GM23338 (cell line): ENCODE measurements around the gene TLE3. TPM values are rescaled to one million over a fixed set of nuclear protein-coding genes. Genes with fewer than 3 reads are reported as not detected.

ENCODE experiments used
- ATAC-seq: fragments of 200-7000 bp; cut with Tn5 transposase; 3 replicates; pipeline ENCODE4 v1.9.1; 2020
- DNase-seq: peaks from one replicate; pipeline ENCODE4 v3.0.0-alpha.2; 2015; ENCODE audit warnings: low spot score
- H2AFZ ChIP-seq: fragments of 200-600 bp; sonication (generic); 2 replicates; pipeline ENCODE4 v1.8.0; 2016; ENCODE audit warnings: antibody characterized with exemption, mild to moderate bottlenecking, moderate library complexity
- H3F3A ChIP-seq: fragments of 200-600 bp; sonication (generic); replicated peaks from 2 replicates; pipeline ENCODE4 v1.8.0; 2017; ENCODE audit warnings: antibody characterized with exemption, mixed run types, low read depth
- H3K27ac ChIP-seq: fragments of 200-600 bp; sonication (generic); 2 replicates; pipeline ENCODE4 v1.6.1; 2016; ENCODE audit warnings: low read depth
- H3K27me3 ChIP-seq: fragments of 200-600 bp; sonication (generic); 2 replicates; pipeline ENCODE4 v1.8.0; 2016; ENCODE audit warnings: mild to moderate bottlenecking, mixed run types, moderate library complexity; ENCODE audit not compliant: insufficient read depth
- H3K36me3 ChIP-seq: fragments of 200-600 bp; sonication (generic); 2 replicates; pipeline ENCODE4 v1.8.0; 2016; ENCODE audit warnings: mild to moderate bottlenecking; ENCODE audit not compliant: insufficient read depth
- H3K4me1 ChIP-seq: fragments of 200-600 bp; sonication (generic); 2 replicates; pipeline ENCODE4 v1.8.0; 2016; ENCODE audit warnings: mild to moderate bottlenecking, moderate library complexity; ENCODE audit not compliant: insufficient read depth
- H3K4me2 ChIP-seq: fragments of 200-600 bp; sonication (generic); 2 replicates; pipeline ENCODE4 v1.7.1; 2017; ENCODE audit warnings: mixed run types
- H3K4me3 ChIP-seq: fragments of 200-600 bp; sonication (generic); 2 replicates; pipeline ENCODE4 v1.6.1; 2016; ENCODE audit warnings: mixed run types
- H3K79me2 ChIP-seq: fragments of 200-600 bp; sonication (generic); replicated peaks from 2 replicates; pipeline ENCODE4 v1.8.0; 2017; ENCODE audit warnings: mild to moderate bottlenecking; ENCODE audit not compliant: insufficient read depth
- H3K9me2 ChIP-seq: fragments of 200-600 bp; sonication (generic); 2 replicates; pipeline ENCODE4 v1.8.0; 2017; ENCODE audit not compliant: insufficient read depth
- H4K20me1 ChIP-seq: fragments of 200-600 bp; sonication (generic); replicated peaks from 2 replicates; pipeline ENCODE4 v1.8.0; 2017; ENCODE audit warnings: mild to moderate bottlenecking; ENCODE audit not compliant: insufficient read depth
- H3K27ac Mint-ChIP-seq: 2 replicates; pipeline ENCODE4 v1.8.0; 2020; ENCODE audit warnings: inconsistent platforms, mild to moderate bottlenecking, moderate library complexity, mixed read lengths
- H3K27me3 Mint-ChIP-seq: 3 replicates; pipeline ENCODE4 v1.8.0; 2022; ENCODE audit warnings: low read depth, mild to moderate bottlenecking, moderate library complexity, mixed read lengths, inconsistent platforms; ENCODE audit not compliant: insufficient read depth, poor library complexity
- H3K36me3 Mint-ChIP-seq: 3 replicates; pipeline ENCODE4 v1.8.0; 2021; ENCODE audit warnings: low read depth, mild to moderate bottlenecking, inconsistent platforms, moderate library complexity, mixed read lengths
- H3K4me1 Mint-ChIP-seq: 3 replicates; pipeline ENCODE4 v1.8.0; 2020; ENCODE audit warnings: mild to moderate bottlenecking, inconsistent platforms, mixed read lengths
- H3K4me3 Mint-ChIP-seq: 3 replicates; pipeline ENCODE4 v1.8.0; 2021; ENCODE audit warnings: moderate library complexity, mild to moderate bottlenecking, inconsistent platforms, mixed read lengths
- H3K9me3 Mint-ChIP-seq: 3 replicates; pipeline ENCODE4 v1.8.0; 2020; ENCODE audit warnings: moderate library complexity, mild to moderate bottlenecking, inconsistent platforms, mixed read lengths
- CREB1 ChIP-seq: fragments of 250-450 bp; sonication (Bioruptor Pico); IDR thresholded peaks from 2 replicates; pipeline ENCODE4 v1.5.0; 2020; ENCODE audit warnings: low read depth, mild to moderate bottlenecking, moderate library complexity
- CTCF ChIP-seq, 2 experiments: fragments of 200-600 bp in 1 of 2; sonication (generic) in 1 of 2; conservative IDR thresholded peaks; 2 replicates each; pipeline versions ENCODE4 v1.5.1 to v1.6.1; 2016 to 2017; ENCODE audit warnings: antibody characterized with exemption in 2 of 2, low read depth in 2 of 2, mild to moderate bottlenecking in 2 of 2, moderate library complexity in 1 of 2
- ETS1 ChIP-seq: IDR thresholded peaks from 2 replicates; pipeline ENCODE4 v1.6.1; 2016; ENCODE audit warnings: antibody characterized with exemption
- EZH2 ChIP-seq: fragments of 200-600 bp; sonication (generic); IDR thresholded peaks from one replicate; pipeline ENCODE4 v1.8.0; 2017; ENCODE audit warnings: antibody characterized with exemption, mild to moderate bottlenecking, low read depth; ENCODE audit not compliant: unreplicated experiment
- EZH2phosphoT487 ChIP-seq: fragments of 200-600 bp; sonication (generic); IDR thresholded peaks from one replicate; pipeline ENCODE4 v1.8.1; 2018; ENCODE audit warnings: antibody characterized with exemption; ENCODE audit not compliant: unreplicated experiment
- JUNB ChIP-seq: IDR thresholded peaks from one replicate; pipeline ENCODE4 v1.6.1; 2016; ENCODE audit warnings: antibody characterized with exemption; ENCODE audit not compliant: unreplicated experiment
- NANOG ChIP-seq: IDR thresholded peaks from 2 replicates; pipeline ENCODE4 v1.6.1; 2016; ENCODE audit warnings: antibody characterized with exemption, borderline replicate concordance
- POLR2AphosphoS5 ChIP-seq: IDR thresholded peaks from 2 replicates; pipeline ENCODE4 v1.6.1; 2016; ENCODE audit warnings: antibody characterized with exemption, low read depth
- REST ChIP-seq: IDR thresholded peaks from one replicate; pipeline ENCODE4 v1.6.1; 2018; ENCODE audit warnings: antibody characterized with exemption; ENCODE audit not compliant: unreplicated experiment
- STAT1 ChIP-seq: IDR thresholded peaks from one replicate; pipeline ENCODE4 v1.6.1; 2016; ENCODE audit warnings: antibody characterized with exemption; ENCODE audit not compliant: unreplicated experiment
- ZNF114 ChIP-seq: fragments of 250-450 bp; sonication (Bioruptor Pico); IDR thresholded peaks from 2 replicates; pipeline ENCODE4 v1.5.0; 2020; ENCODE audit warnings: mild to moderate bottlenecking, moderate library complexity
- ZNF331 ChIP-seq: fragments of 250-450 bp; sonication (Bioruptor Pico); IDR thresholded peaks from 2 replicates; pipeline ENCODE4 v1.5.0; 2020; ENCODE audit warnings: low read depth, mild to moderate bottlenecking, moderate library complexity
- ZNF462 ChIP-seq: fragments of 250-450 bp; sonication (Bioruptor Pico); IDR thresholded peaks from 2 replicates; pipeline ENCODE4 v1.5.0; 2020; ENCODE audit warnings: mild to moderate bottlenecking, moderate library complexity
- polyA plus RNA-seq: library from polyadenylated mRNA; unstranded; fragments of >200 nt; fragmentation: Nextera tagmentation; extraction: Ambion mirVana; gene quantifications from 2 replicates; pipeline ENCODE4 v1.2.1, GENCODE V29; 2016
- total RNA-seq: library from RNA; depleted of rRNA; stranded (reverse); fragments of >200 nt; shearing (Covaris generic); gene quantifications from 2 replicates; pipeline ENCODE4 v1.2.3, GENCODE V29; 2014

Gene TLE3
- total and polyA plus RNA-seq, 2 experiments from 2014 or later = 10.4 to 79.5 TPM

- Mint-ChIP-seq H3K4me3 (no peak overlapping the region), H3K9me3 (no peaks in the 10 kb centered on the region), H3K36me3 (peaks cover 56% of the 10 kb centered on the region), H3K4me1 (peaks cover 89% of the 10 kb centered on the region), H3K27ac (no peak overlapping the region), H3K27me3 (peaks cover 11% of the 10 kb centered on the region)
- Histone ChIP-seq H3K79me2 (peaks cover 80% of the 10 kb centered on the region), H4K20me1 (peaks cover 30% of the 10 kb centered on the region), H3K27ac (no peak overlapping the region), H3K4me3 (no peak overlapping the region), H3K4me2 (0 out of 2 replicates have a peak overlapping the region, but pooled peaks have one; percentile 1), H3K4me1 (peaks cover 51% of the 10 kb centered on the region), H3K36me3 (peaks cover 5% of the 10 kb centered on the region), H2AFZ (no peak overlapping the region), H3K9me2 (no peaks in the 10 kb centered on the region), H3K27me3 (no peaks in the 10 kb centered on the region), H3F3A (no peaks in the 10 kb centered on the region)
- ATAC-seq = no peak
- TF ChIP-seq ETS1 (no peak), STAT1 (no peak), ZNF462 (no peak), EZH2phosphoT487 (no peak), ZNF331 (CRISPR knock-in tag) (no peak), ZNF114 (CRISPR knock-in tag) (no peak), CREB1 (CRISPR knock-in tag) (no peak), NANOG (no peak), JUNB (no peak), CTCF (conservative IDR thresholded peaks at IDR 0.05; ENCODE audit: low read depth in 2 of 2) (no peak), REST (no peak), POLR2AphosphoS5 (no peak), EZH2 (no peak)
- no peak for DNase-seq
Observed at GRCh38 chr15:70079888-70080287, 17.8 kb downstream of the TLE3 start.
